Astrocyte of the cerebellum (primary cell): ENCODE measurements around the gene SIPA1L2.

Experiments
- DNase-seq: peaks from one replicate; pipeline ENCODE4 v3.0.0-alpha.2; 2011; ENCODE audit warnings: low read depth
- H3K4me3 ChIP-seq: 2 replicates; pipeline ENCODE4 v1.5.1; 2011; ENCODE audit warnings: mild to moderate bottlenecking, low read depth, low read length, moderate library complexity
- CTCF ChIP-seq: IDR thresholded peaks from 2 replicates; pipeline ENCODE4 v1.5.1; 2012; ENCODE audit warnings: low read length, low read depth, moderate library complexity, mild to moderate bottlenecking; ENCODE audit errors: missing control alignments
- in situ Hi-C: cut with HindIII; loops from 2 replicates; pipeline ENCODE4 v1.10.0; 2017; ENCODE audit warnings: low sequenced_read_pairs

The SIPA1L2 gene

GRCh38 chr1:232593717-232594502, 36.0 kb downstream of the SIPA1L2 start:
- in situ Hi-C loops, result no loop called here
- no peak overlapping the region for H3K4me3 ChIP-seq
- no peak for DNase-seq
- no peak for TF ChIP-seq CTCF

- DNase-seq, result no peak
- in situ Hi-C loops, result no loop called here
- no peak overlapping the region for H3K4me3 ChIP-seq
- TF ChIP-seq CTCF, result no peak
These were observed 38.6 kb downstream of the SIPA1L2 start for GRCh38 chr1:232591344-232591743.

- no peak for DNase-seq
- no peak overlapping the region for H3K4me3 ChIP-seq
- in situ Hi-C loops, result no loop called here
These were observed 39.2 kb downstream of the SIPA1L2 start for GRCh38 chr1:232590744-232591082.

GRCh38 chr1:232589812-232590743, 39.9 kb downstream of the SIPA1L2 start:
- no peak for DNase-seq
- H3K4me3 ChIP-seq, result no peak overlapping the region
- TF ChIP-seq CTCF, result no peak

More at GRCh38 chr1:232590744-232591082, 39.2 kb downstream of the SIPA1L2 start:
- TF ChIP-seq CTCF, result no peak

GRCh38 chr1:232589111-232589811, 40.7 kb downstream of the SIPA1L2 start:
- H3K4me3 ChIP-seq, result no peak overlapping the region
- in situ Hi-C loops, result no loop called here
- DNase-seq, result no peak
- no peak for TF ChIP-seq CTCF

More at GRCh38 chr1:232589812-232590743, 39.9 kb downstream of the SIPA1L2 start:
- in situ Hi-C loops, result no loop called here
